ENCODE results near the gene PPP1R12B.
"Not testable (repeated sequence)": the region's sequence is repeated elsewhere in the genome, so short reads cannot be mapped to it uniquely, and the experiment has no call there.

Gene PPP1R12B

GRCh38 chr1:202376247-202376646, 27.7 kb downstream of the PPP1R12B start:
- H2AFZ ChIP-seq (ENCODE audit: low read depth, low read length), result no peak overlapping the region
- H3K4me2 ChIP-seq (ENCODE audit: insufficient read depth, low read length), result no peak overlapping the region
- H3K79me2 ChIP-seq (ENCODE audit: insufficient read depth, low read length), result peaks cover under 1% of the 10 kb centered on the region; the same call in 1 of the 2 replicates
- no peak overlapping the region for H3K9ac ChIP-seq (ENCODE audit: low read depth, low read length)
- TF ChIP-seq EZH2 (IDR thresholded peaks at IDR 0.05; ENCODE audit: borderline replicate concordance, low read depth, low read length, severe bottlenecking) (no peak), CTCF (IDR thresholded peaks at IDR 0.05; ENCODE audit: borderline replicate concordance, extremely low read depth, low read length, poor library complexity, severe bottlenecking) (no peak)
- H3K36me3 ChIP-seq (ENCODE audit: insufficient read depth, low read length), result no peaks in the 10 kb centered on the region
- H4K20me1 ChIP-seq (ENCODE audit: insufficient read depth, low read length), result no peaks in the 10 kb centered on the region; the same call in 1 of the 2 replicates
- DNase-seq, result no peak
- H3K4me3 ChIP-seq (ENCODE audit: low read depth in 1 of 2, low read length in 2 of 2), result no peak overlapping the region
- no peaks in the 10 kb centered on the region for H3K27me3 ChIP-seq (ENCODE audit: insufficient read depth, low read length, poor library complexity)
- no peaks in the 10 kb centered on the region for H3K9me3 ChIP-seq (ENCODE audit: insufficient read depth, low read length, severe bottlenecking)
- H3K27ac ChIP-seq (ENCODE audit: low read length), result no peak overlapping the region
- ATAC-seq (ENCODE audit: insufficient read depth, low read depth), result no peak
- no peaks in the 10 kb centered on the region for H3K4me1 ChIP-seq (ENCODE audit: insufficient read depth, low read length)

- H4K20me1 ChIP-seq (ENCODE audit: insufficient read depth, low read length); H3K4me2 ChIP-seq (ENCODE audit: insufficient read depth, low read length); H3K27ac ChIP-seq (ENCODE audit: low read length); H3K4me1 ChIP-seq (ENCODE audit: insufficient read depth, low read length); H3K9ac ChIP-seq (ENCODE audit: low read depth, low read length); H3K9me3 ChIP-seq (ENCODE audit: insufficient read depth, low read length, severe bottlenecking); DNase-seq; H3K79me2 ChIP-seq (ENCODE audit: insufficient read depth, low read length); H2AFZ ChIP-seq (ENCODE audit: low read depth, low read length); H3K27me3 ChIP-seq (ENCODE audit: insufficient read depth, low read length, poor library complexity); H3K4me3 ChIP-seq (ENCODE audit: low read depth in 1 of 2, low read length in 2 of 2); H3K36me3 ChIP-seq (ENCODE audit: insufficient read depth, low read length): not testable (repeated sequence)
- 0 out of 3 replicates have a peak, but pooled peaks have one; percentile 12 for ATAC-seq (ENCODE audit: insufficient read depth, low read depth)
Measured at GRCh38 chr1:202379884-202380529, 31.5 kb downstream of the PPP1R12B start.

- ATAC-seq (ENCODE audit: insufficient read depth, low read depth); H3K9ac ChIP-seq (ENCODE audit: low read depth, low read length); H3K9me3 ChIP-seq (ENCODE audit: insufficient read depth, low read length, severe bottlenecking); H4K20me1 ChIP-seq (ENCODE audit: insufficient read depth, low read length); H3K4me2 ChIP-seq (ENCODE audit: insufficient read depth, low read length); DNase-seq; H2AFZ ChIP-seq (ENCODE audit: low read depth, low read length); H3K27ac ChIP-seq (ENCODE audit: low read length); H3K27me3 ChIP-seq (ENCODE audit: insufficient read depth, low read length, poor library complexity); H3K36me3 ChIP-seq (ENCODE audit: insufficient read depth, low read length); H3K79me2 ChIP-seq (ENCODE audit: insufficient read depth, low read length); H3K4me1 ChIP-seq (ENCODE audit: insufficient read depth, low read length); H3K4me3 ChIP-seq (ENCODE audit: low read depth in 1 of 2, low read length in 2 of 2): not testable (repeated sequence)
Measured at GRCh38 chr1:202380535-202380934, 32.0 kb downstream of the PPP1R12B start.

- DNase-seq; H3K4me1 ChIP-seq (ENCODE audit: insufficient read depth, low read length); H2AFZ ChIP-seq (ENCODE audit: low read depth, low read length); H4K20me1 ChIP-seq (ENCODE audit: insufficient read depth, low read length); H3K27ac ChIP-seq (ENCODE audit: low read length); H3K9me3 ChIP-seq (ENCODE audit: insufficient read depth, low read length, severe bottlenecking); H3K4me3 ChIP-seq (ENCODE audit: low read depth in 1 of 2, low read length in 2 of 2); H3K79me2 ChIP-seq (ENCODE audit: insufficient read depth, low read length); ATAC-seq (ENCODE audit: insufficient read depth, low read depth); H3K36me3 ChIP-seq (ENCODE audit: insufficient read depth, low read length); H3K27me3 ChIP-seq (ENCODE audit: insufficient read depth, low read length, poor library complexity); H3K9ac ChIP-seq (ENCODE audit: low read depth, low read length); H3K4me2 ChIP-seq (ENCODE audit: insufficient read depth, low read length): not testable (repeated sequence)
Measured at GRCh38 chr1:202381867-202382266, 33.4 kb downstream of the PPP1R12B start.

- not testable (repeated sequence) for H3K4me3 ChIP-seq (ENCODE audit: low read depth in 1 of 2, low read length in 2 of 2); H3K27ac ChIP-seq (ENCODE audit: low read length); ATAC-seq (ENCODE audit: insufficient read depth, low read depth); H3K4me1 ChIP-seq (ENCODE audit: insufficient read depth, low read length); H3K36me3 ChIP-seq (ENCODE audit: insufficient read depth, low read length); H3K4me2 ChIP-seq (ENCODE audit: insufficient read depth, low read length); H3K27me3 ChIP-seq (ENCODE audit: insufficient read depth, low read length, poor library complexity); H4K20me1 ChIP-seq (ENCODE audit: insufficient read depth, low read length); H2AFZ ChIP-seq (ENCODE audit: low read depth, low read length); DNase-seq; H3K9me3 ChIP-seq (ENCODE audit: insufficient read depth, low read length, severe bottlenecking); H3K9ac ChIP-seq (ENCODE audit: low read depth, low read length); H3K79me2 ChIP-seq (ENCODE audit: insufficient read depth, low read length)
Measured at GRCh38 chr1:202395831-202396230, 47.3 kb downstream of the PPP1R12B start.
